ENCODE results near the gene GAB3. TPM values are rescaled to one million over a fixed set of nuclear protein-coding genes. Genes with fewer than 3 reads are reported as not detected.
A peak's percentile ranks its signal among the peaks of the same experiment; 100 is the strongest.

Gene GAB3
- total RNA-seq, 2 donors from 2014 or later, result 17.7 to 18.4 TPM

- H3K4me3 Mint-ChIP-seq, result no peak overlapping the region
- no peak for ATAC-seq
- H3K27ac Mint-ChIP-seq, result peak overlapping the region; percentile 73
- DNase-seq, result no peak
- H3K36me3 Mint-ChIP-seq (ENCODE audit: low read depth), result no peaks in the 10 kb centered on the region
- H3K4me1 Mint-ChIP-seq, result no peaks in the 10 kb centered on the region
- H3K27me3 Mint-ChIP-seq, result no peaks in the 10 kb centered on the region
- no peaks in the 10 kb centered on the region for H3K9me3 ChIP-seq (ENCODE audit: control insufficient read depth, low read length, poor library complexity, severe bottlenecking)
Measured at GRCh38 chrX:154775419-154776349, 24.8 kb upstream of the GAB3 start.

- no peaks in the 10 kb centered on the region for H3K36me3 Mint-ChIP-seq (ENCODE audit: low read depth)
- H3K4me3 Mint-ChIP-seq, result no peak overlapping the region
- no peaks in the 10 kb centered on the region for H3K4me1 Mint-ChIP-seq
- H3K27ac Mint-ChIP-seq, result peak overlapping the region; percentile 45
- ATAC-seq, result no peak
- no peaks in the 10 kb centered on the region for H3K9me3 ChIP-seq (ENCODE audit: control insufficient read depth, low read length, poor library complexity, severe bottlenecking)
- no peak for DNase-seq
- H3K27me3 Mint-ChIP-seq, result no peaks in the 10 kb centered on the region
Measured at GRCh38 chrX:154774622-154775021, 23.7 kb upstream of the GAB3 start.

GRCh38 chrX:154762537-154763296 is 11.8 kb upstream of the GAB3 start, which contains the start of gene DKC1:
DKC1 (plus strand) TSS chrX:154762864; CDS start chrX:154762966, 102 bp downstream.
- Mint-ChIP-seq H3K4me1 (peaks cover 6% of the 10 kb centered on the region), H3K27me3 (no peaks in the 10 kb centered on the region), H3K27ac (peak within 1 kb of the TSS; percentile 86), H3K4me3 (peak within 1 kb of the TSS; percentile 88), H3K36me3 (ENCODE audit: low read depth) (no peaks in the 10 kb centered on the region)
- H3K9me3 ChIP-seq (ENCODE audit: control insufficient read depth, low read length, poor library complexity, severe bottlenecking), result no peaks in the 10 kb centered on the region
- peak; percentile 90 for ATAC-seq
- peak; percentile 87 to 92 (median 90) for DNase-seq

DNA sequence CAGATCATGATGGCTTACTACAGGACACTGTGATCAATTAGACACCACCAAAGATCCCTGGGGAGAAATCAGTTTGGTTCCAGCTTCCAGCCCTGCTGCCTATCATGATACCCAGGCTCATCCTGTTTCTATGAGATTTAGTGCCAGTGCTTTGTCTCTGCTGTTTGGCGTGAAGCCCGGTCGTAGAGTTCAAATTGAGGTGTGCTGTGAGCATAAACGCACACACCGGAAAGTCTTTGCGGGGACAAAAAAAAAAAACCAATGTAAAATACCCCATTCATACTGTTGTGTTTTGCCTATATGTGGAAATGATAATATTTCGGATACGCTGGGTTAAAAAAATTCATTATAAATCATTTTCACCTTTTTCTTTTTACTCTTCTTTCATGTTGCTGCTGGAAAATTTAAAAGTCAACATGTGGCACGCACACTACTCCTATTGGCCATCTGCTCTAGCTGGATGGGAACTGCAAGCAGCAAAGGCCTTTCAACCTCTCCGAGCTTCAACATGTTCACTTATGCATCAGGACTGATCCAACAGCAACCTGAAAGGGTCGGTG is 11.2 kb upstream of the GAB3 start:
- ATAC-seq, result no peak

GRCh38 chrX:154758696-154759095 is 7.8 kb upstream of the GAB3 start:
- no peak for ATAC-seq

More for the DNA sequence above, 11.2 kb upstream of the GAB3 start:
- Mint-ChIP-seq H3K36me3 (ENCODE audit: low read depth) (no peaks in the 10 kb centered on the region), H3K27me3 (no peaks in the 10 kb centered on the region), H3K4me3 (peak overlapping the region; percentile 88), H3K4me1 (peaks cover 6% of the 10 kb centered on the region), H3K27ac (peak overlapping the region; percentile 86)
- no peak for DNase-seq
- H3K9me3 ChIP-seq (ENCODE audit: control insufficient read depth, low read length, poor library complexity, severe bottlenecking), result no peaks in the 10 kb centered on the region

DNA sequence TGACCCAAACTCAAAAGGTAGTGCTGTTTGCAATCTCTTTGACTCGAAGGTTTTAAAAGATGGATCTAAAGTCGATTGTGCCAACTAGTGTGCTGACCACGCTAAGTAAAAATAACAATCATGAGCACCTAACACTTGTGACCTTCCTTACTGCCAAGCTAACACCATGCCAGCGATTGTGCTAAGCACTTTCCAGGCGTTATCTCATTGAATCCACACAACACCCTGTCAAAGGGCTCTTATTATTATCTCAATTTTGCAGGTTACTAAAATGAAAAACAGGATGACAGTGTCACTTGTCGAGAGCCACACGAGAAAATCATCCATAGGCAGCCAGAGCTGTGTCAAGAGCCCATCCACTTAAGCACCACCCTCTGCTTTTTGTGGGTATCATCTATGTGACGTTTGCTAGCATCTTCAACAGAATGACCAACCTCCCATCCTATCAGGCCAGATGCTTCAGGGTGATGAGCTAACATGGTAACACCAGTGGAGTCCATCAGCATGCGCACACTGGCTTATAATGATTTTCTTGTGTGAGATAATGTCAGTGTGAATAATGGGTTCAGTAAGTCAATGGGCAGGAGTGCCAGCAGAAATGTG is 893 bp upstream of the GAB3 start:
- H3K4me1 Mint-ChIP-seq, result peaks cover 5% of the 10 kb centered on the region
- DNase-seq (no peak), ATAC-seq (no peak)
- no peak overlapping the region for H3K27ac Mint-ChIP-seq
- no peaks in the 10 kb centered on the region for H3K9me3 ChIP-seq (ENCODE audit: control insufficient read depth, low read length, poor library complexity, severe bottlenecking)
- H3K27me3 Mint-ChIP-seq, result no peaks in the 10 kb centered on the region
- H3K4me3 Mint-ChIP-seq, result peak overlapping the region; percentile 86
- H3K36me3 Mint-ChIP-seq (ENCODE audit: low read depth), result no peaks in the 10 kb centered on the region

More at GRCh38 chrX:154758696-154759095, 7.8 kb upstream of the GAB3 start:
- Mint-ChIP-seq H3K4me3 (no peak overlapping the region), H3K27me3 (no peaks in the 10 kb centered on the region), H3K27ac (no peak overlapping the region), H3K36me3 (ENCODE audit: low read depth) (no peaks in the 10 kb centered on the region), H3K4me1 (peaks cover 4% of the 10 kb centered on the region)
- H3K9me3 ChIP-seq (ENCODE audit: control insufficient read depth, low read length, poor library complexity, severe bottlenecking), result no peaks in the 10 kb centered on the region
- no peak for DNase-seq

DNA sequence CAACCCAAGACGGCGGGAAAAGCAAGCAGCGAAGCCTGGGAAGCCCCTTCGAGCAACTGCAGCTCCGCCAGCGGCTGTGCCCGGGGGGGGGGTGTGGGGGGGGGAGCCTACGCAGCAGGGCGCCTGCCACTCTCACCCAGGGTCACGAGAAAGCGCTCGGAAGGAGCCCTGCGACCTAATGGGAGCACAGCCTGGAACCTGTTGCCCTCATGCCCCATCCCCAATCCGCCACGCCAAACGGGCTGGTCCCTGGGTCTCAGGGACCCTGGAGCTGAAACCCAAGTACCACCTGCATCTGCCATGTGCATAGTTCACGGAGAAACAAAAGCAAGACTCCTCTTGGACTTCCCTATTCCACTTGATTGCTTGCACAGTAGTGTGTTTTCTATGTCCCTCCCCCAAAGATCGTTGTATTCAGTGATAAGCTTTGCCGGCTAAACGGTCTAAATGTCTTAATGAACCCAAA is 359 bp upstream of the GAB3 start:
- ATAC-seq, result peak; percentile 4
- no peaks in the 10 kb centered on the region for H3K9me3 ChIP-seq (ENCODE audit: control insufficient read depth, low read length, poor library complexity, severe bottlenecking)
- no peak for DNase-seq
- Mint-ChIP-seq H3K4me3 (peak overlapping the region; percentile 86), H3K27me3 (no peaks in the 10 kb centered on the region), H3K27ac (no peak overlapping the region), H3K36me3 (ENCODE audit: low read depth) (no peaks in the 10 kb centered on the region), H3K4me1 (peaks cover 8% of the 10 kb centered on the region)

- DNase-seq, result no peak
- Mint-ChIP-seq H3K27ac (no peak overlapping the region), H3K36me3 (ENCODE audit: low read depth) (no peaks in the 10 kb centered on the region), H3K27me3 (no peaks in the 10 kb centered on the region), H3K4me3 (peak overlapping the region; percentile 83), H3K4me1 (peaks cover 10% of the 10 kb centered on the region)
- ATAC-seq, result no peak
- no peaks in the 10 kb centered on the region for H3K9me3 ChIP-seq (ENCODE audit: control insufficient read depth, low read length, poor library complexity, severe bottlenecking)
Measured at GRCh38 chrX:154749856-154750255, 1.0 kb downstream of the GAB3 start.

DNA sequence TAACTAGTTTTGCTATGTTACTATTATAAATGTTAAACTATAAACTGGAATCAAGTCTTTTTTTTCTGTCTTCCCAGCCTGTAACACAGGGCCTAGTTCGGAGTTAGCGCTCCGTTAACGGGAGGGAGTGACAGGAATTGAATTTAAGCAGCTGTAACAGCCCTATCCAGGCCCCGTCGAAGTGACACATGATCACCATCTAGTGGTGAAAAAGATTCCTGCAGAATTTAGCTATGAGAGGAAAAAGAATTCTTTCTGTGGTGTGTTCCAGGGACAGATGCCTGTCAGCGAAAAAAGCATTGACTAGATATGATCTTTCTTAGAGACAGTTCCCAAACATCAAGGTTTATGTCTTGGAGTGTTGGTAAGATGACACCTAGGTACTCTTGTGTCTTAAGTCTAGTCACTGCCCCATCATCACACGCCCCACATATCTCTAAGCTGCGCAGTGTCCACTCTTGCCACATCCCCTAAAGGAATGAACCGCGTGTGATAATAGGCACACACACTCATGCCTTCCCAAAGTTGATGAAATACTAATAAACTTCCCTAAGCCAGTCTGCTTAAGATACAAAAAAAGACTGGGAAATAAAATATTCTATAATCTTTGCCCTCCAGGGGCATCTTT is 2.1 kb downstream of the GAB3 start:
- peaks cover 14% of the 10 kb centered on the region for H3K4me1 Mint-ChIP-seq
- H3K27ac Mint-ChIP-seq, result peak overlapping the region; percentile 63
- H3K9me3 ChIP-seq (ENCODE audit: control insufficient read depth, low read length, poor library complexity, severe bottlenecking), result no peaks in the 10 kb centered on the region
- ATAC-seq, result peak; percentile 73
- H3K4me3 Mint-ChIP-seq, result peak overlapping the region; percentile 15
- H3K27me3 Mint-ChIP-seq, result no peaks in the 10 kb centered on the region
- DNase-seq, result peak; percentile 12 to 27 (median 13)
- no peaks in the 10 kb centered on the region for H3K36me3 Mint-ChIP-seq (ENCODE audit: low read depth)

DNA sequence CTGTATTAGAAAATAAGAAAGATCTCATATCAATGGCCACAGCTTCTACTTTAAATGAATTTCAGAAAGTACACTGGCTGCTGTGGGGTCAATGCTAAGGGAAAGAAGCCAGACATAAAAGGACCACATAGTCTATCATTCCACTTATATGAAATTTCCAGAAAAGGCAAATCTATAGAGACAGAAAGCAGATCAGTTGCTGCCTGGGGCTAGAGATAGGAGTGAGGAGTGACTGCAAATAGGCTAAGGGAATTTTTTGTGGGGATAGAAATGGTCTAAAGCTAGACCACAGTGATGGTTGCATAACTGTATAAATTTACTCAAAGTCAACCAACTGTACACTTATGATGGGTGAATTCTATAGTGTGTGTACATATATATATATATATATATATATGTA is 8.3 kb downstream of the GAB3 start:
- Mint-ChIP-seq H3K36me3 (ENCODE audit: low read depth) (no peaks in the 10 kb centered on the region), H3K27me3 (no peaks in the 10 kb centered on the region), H3K4me1 (peaks cover 13% of the 10 kb centered on the region), H3K27ac (peak overlapping the region; percentile 47), H3K4me3 (no peak overlapping the region)
- H3K9me3 ChIP-seq (ENCODE audit: control insufficient read depth, low read length, poor library complexity, severe bottlenecking), result no peaks in the 10 kb centered on the region
- DNase-seq (no peak), ATAC-seq (no peak)

DNA sequence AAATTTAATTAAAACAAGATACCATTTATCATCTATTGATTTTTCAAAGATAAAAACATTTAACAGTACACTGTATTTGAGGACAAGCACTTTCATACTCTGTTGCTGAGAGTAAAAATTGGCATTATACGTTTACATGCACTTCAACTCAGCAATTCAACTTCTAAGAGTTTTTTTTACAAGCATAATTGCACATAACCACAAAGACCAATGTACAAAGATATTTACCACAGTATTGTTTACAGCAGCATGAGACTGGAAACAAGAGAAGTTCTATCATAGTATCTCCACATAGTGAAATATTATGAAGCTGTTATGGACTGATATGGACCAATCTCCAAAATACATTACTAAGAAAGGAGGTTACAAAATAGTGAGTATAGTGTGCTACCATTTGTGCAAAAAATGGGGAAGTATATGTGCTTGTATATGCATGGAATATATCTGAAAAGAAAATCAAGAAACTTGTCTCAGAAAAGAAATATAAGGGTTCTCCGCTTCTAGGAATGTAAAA is 10.9 kb downstream of the GAB3 start:
- no peaks in the 10 kb centered on the region for H3K9me3 ChIP-seq (ENCODE audit: control insufficient read depth, low read length, poor library complexity, severe bottlenecking)
- peak; percentile 64 for ATAC-seq
- H3K27me3 Mint-ChIP-seq, result no peaks in the 10 kb centered on the region
- H3K4me1 Mint-ChIP-seq, result peaks cover 26% of the 10 kb centered on the region
- no peak for DNase-seq
- no peaks in the 10 kb centered on the region for H3K36me3 Mint-ChIP-seq (ENCODE audit: low read depth)
- no peak overlapping the region for H3K27ac Mint-ChIP-seq
- peak overlapping the region; percentile 68 for H3K4me3 Mint-ChIP-seq

DNA sequence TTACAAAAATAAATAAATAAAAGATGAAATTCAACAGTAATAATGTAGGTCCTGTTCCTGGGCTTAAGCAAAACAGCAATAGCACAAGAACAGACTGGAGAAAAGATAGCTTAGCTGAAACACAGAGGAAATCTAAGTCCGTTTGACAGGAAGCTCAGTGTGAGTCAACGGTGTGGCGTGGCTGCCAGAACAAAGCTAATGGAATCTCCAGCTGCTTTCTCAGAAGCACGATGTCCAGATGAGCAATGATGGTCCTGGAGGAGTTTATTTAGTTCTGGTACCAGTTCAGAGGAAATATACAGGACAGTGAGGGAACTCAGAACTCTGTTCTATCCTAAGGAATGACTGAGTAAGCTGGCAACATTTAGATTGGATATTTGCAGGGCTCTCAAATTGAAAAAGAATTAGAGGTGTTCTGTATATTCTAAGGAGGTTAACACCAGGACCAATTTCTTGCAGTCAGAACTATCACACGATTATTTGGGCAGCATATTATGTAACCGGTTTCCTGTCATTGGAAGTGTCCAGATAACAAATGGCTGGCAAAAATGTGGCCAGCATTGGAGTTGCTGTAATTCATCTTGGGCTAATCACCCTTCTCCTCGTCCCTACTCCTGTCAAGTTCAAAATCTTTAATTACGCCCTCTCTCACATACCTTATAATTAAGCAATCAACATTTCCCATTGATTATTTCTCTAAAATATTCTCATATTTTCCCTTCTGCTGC is 12.7 kb downstream of the GAB3 start:
- no peaks in the 10 kb centered on the region for H3K36me3 Mint-ChIP-seq (ENCODE audit: low read depth)
- no peaks in the 10 kb centered on the region for H3K27me3 Mint-ChIP-seq
- ATAC-seq (peak; percentile 47), DNase-seq (no peak)
- H3K27ac Mint-ChIP-seq, result peak overlapping the region; percentile 95
- H3K9me3 ChIP-seq (ENCODE audit: control insufficient read depth, low read length, poor library complexity, severe bottlenecking), result no peaks in the 10 kb centered on the region
- peaks cover 32% of the 10 kb centered on the region for H3K4me1 Mint-ChIP-seq
- H3K4me3 Mint-ChIP-seq, result peak overlapping the region; percentile 58
